ENCODE measurements around the gene TRIO. TPM values are rescaled to one million over a fixed set of nuclear protein-coding genes. Genes with fewer than 3 reads are reported as not detected.

Gene TRIO
- total and polyA plus RNA-seq, 2 of the 8 experiments (the other 6 are each of a cell fraction or from before 2014, with no cell fraction given) = 35.1 to 69.1 TPM

GRCh38 chr5:14327624-14328023, 184.5 kb downstream of the TRIO start (continued):
- no peak for TF ChIP-seq KDM1A (IDR thresholded peaks at IDR 0.05; ENCODE audit: borderline replicate concordance, low read length)
- no peak for TF ChIP-seq GTF2F1 (IDR thresholded peaks at IDR 0.05; ENCODE audit: borderline replicate concordance, low read depth, low read length)
- no peak for TF ChIP-seq BCL11A (IDR thresholded peaks at IDR 0.05; ENCODE audit: low read depth in 2 of 2, low read length in 2 of 2)
- TF ChIP-seq TAF1 (IDR thresholded peaks at IDR 0.05; ENCODE audit: low read depth, low read length) = no peak
